Memory B cell (primary cell): ENCODE results near the gene ICE1.
A peak's percentile ranks its signal among the peaks of the same experiment; 100 is the strongest.
"Not testable (repeated sequence)": the region's sequence is repeated elsewhere in the genome, so short reads cannot be mapped to it uniquely, and the experiment has no call there.

Experiments used
- ATAC-seq: fragments of 150-1000 bp; cut with Tn5 transposase; 2 replicates; pipeline ENCODE4 v1.10.0; 2021; ENCODE audit warnings: low read depth, mild to moderate bottlenecking, moderate library complexity
- DNase-seq, 2 donors: peaks; one replicate each; pipeline ENCODE4 v3.0.0; 2022; ENCODE audit warnings: low spot score in 2 of 2
- H3K27ac Mint-ChIP-seq: one replicate; pipeline ENCODE4 v1.8.0; 2022; ENCODE audit warnings: mild to moderate bottlenecking, moderate library complexity, mixed read lengths
- H3K27me3 Mint-ChIP-seq: one replicate; pipeline ENCODE4 v1.8.0; 2022; ENCODE audit warnings: mixed read lengths
- H3K36me3 Mint-ChIP-seq: one replicate; pipeline ENCODE4 v1.8.0; 2022; ENCODE audit warnings: mild to moderate bottlenecking, mixed read lengths
- H3K4me1 Mint-ChIP-seq: one replicate; pipeline ENCODE4 v1.8.0; 2022; ENCODE audit warnings: mixed read lengths
- H3K4me3 Mint-ChIP-seq: one replicate; pipeline ENCODE4 v1.8.0; 2022; ENCODE audit warnings: mild to moderate bottlenecking, moderate library complexity, mixed read lengths
- H3K9me3 Mint-ChIP-seq: one replicate; pipeline ENCODE4 v1.8.0; 2022; ENCODE audit warnings: mixed read lengths

ICE1 gene

GRCh38 chr5:5497152-5497788 is 74.8 kb downstream of the ICE1 start:
- no peaks in the 10 kb centered on the region for H3K36me3 Mint-ChIP-seq
- H3K27me3 Mint-ChIP-seq, result no peaks in the 10 kb centered on the region
- no peak overlapping the region for H3K4me3 Mint-ChIP-seq
- H3K9me3 Mint-ChIP-seq, result no peaks in the 10 kb centered on the region
- peaks cover 6% of the 10 kb centered on the region for H3K4me1 Mint-ChIP-seq
- H3K27ac Mint-ChIP-seq, result no peak overlapping the region
- ATAC-seq, result peak; percentile 44
- DNase-seq, result peak in 1 of 2 donors; percentile 20

- Mint-ChIP-seq H3K9me3 (peaks cover 6% of the 10 kb centered on the region), H3K4me1 (peaks cover 2% of the 10 kb centered on the region), H3K4me3 (no peak overlapping the region), H3K36me3 (peaks cover 9% of the 10 kb centered on the region), H3K27ac (no peak overlapping the region), H3K27me3 (peaks cover 2% of the 10 kb centered on the region)
- no peak for DNase-seq
- ATAC-seq, result no peak
Observed at GRCh38 chr5:5499442-5499841, 77.0 kb downstream of the ICE1 start.

- Mint-ChIP-seq H3K27me3 (peaks cover 2% of the 10 kb centered on the region), H3K9me3 (peaks cover 9% of the 10 kb centered on the region), H3K27ac (no peak overlapping the region), H3K4me1 (peaks cover 2% of the 10 kb centered on the region), H3K4me3 (no peak overlapping the region), H3K36me3 (peaks cover 11% of the 10 kb centered on the region)
- ATAC-seq (no peak), DNase-seq (no peak)
Observed at GRCh38 chr5:5504325-5504724, 81.8 kb downstream of the ICE1 start.

DNA sequence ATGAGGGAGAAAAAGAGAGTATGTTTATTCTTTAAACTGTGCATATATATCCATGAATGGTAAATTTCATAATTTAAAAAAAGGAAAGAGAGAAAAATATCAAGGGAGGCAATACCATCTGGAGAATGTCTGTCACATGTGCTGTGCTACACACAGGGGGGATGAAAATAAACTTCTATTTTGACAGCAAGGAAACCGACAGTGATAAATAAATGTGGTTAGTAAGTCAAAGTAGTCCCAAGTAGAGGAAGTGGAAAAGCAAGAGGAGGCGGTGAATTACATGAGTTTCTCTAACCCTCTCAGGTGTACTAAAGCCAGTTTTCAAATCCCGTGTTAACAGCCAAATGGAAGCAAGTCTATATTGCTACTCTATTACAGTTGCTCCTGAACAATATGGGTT is 83.3 kb downstream of the ICE1 start:
- ATAC-seq, result no peak
- peaks cover 6% of the 10 kb centered on the region for H3K27me3 Mint-ChIP-seq

DNA sequence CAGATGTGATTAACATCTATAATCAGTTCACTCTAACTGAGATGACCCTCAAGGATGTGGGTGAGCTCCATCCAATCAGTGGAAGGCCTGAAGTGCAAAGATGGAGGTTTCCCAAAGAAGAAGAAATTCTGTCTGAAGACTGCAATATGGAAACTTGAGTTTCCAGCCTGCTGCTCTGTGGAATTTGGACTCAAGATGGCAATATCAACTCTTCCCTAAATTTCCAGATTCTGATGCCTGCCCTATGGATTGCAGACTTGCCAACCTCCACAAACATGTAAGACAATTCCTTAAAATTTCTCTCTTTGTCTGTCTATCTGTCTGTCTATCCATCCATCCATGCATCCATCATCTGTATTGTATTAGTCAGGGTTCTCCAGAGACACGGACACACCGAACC is 85.9 kb downstream of the ICE1 start:
- H3K9me3 Mint-ChIP-seq, result peaks cover 9% of the 10 kb centered on the region
- H3K4me1 Mint-ChIP-seq, result peaks cover 2% of the 10 kb centered on the region
- H3K36me3 Mint-ChIP-seq, result peaks cover 8% of the 10 kb centered on the region
- no peak overlapping the region for H3K27ac Mint-ChIP-seq
- H3K27me3 Mint-ChIP-seq, result peaks cover 4% of the 10 kb centered on the region
- H3K4me3 Mint-ChIP-seq, result no peak overlapping the region
- ATAC-seq (no peak), DNase-seq (no peak)

More for the DNA sequence above, 83.3 kb downstream of the ICE1 start:
- peaks cover 9% of the 10 kb centered on the region for H3K9me3 Mint-ChIP-seq
- peaks cover 11% of the 10 kb centered on the region for H3K36me3 Mint-ChIP-seq
- no peak for DNase-seq
- H3K4me1 Mint-ChIP-seq, result peaks cover 2% of the 10 kb centered on the region
- no peak overlapping the region for H3K27ac Mint-ChIP-seq
- H3K4me3 Mint-ChIP-seq, result no peak overlapping the region

- Mint-ChIP-seq H3K27ac (no peak overlapping the region), H3K27me3 (peaks cover 6% of the 10 kb centered on the region), H3K4me3 (no peak overlapping the region), H3K36me3 (no peaks in the 10 kb centered on the region), H3K9me3 (no peaks in the 10 kb centered on the region), H3K4me1 (no peaks in the 10 kb centered on the region)
- DNase-seq, result no peak
- ATAC-seq, result no peak
Observed at GRCh38 chr5:5511904-5512416, 89.5 kb downstream of the ICE1 start.

- DNase-seq (no peak), ATAC-seq (no peak)
- H3K4me1 Mint-ChIP-seq, result no peaks in the 10 kb centered on the region
- H3K9me3 Mint-ChIP-seq, result no peaks in the 10 kb centered on the region
- H3K27ac Mint-ChIP-seq, result no peak overlapping the region
- H3K27me3 Mint-ChIP-seq, result peaks cover 6% of the 10 kb centered on the region
- no peak overlapping the region for H3K4me3 Mint-ChIP-seq
- H3K36me3 Mint-ChIP-seq, result no peaks in the 10 kb centered on the region
Observed at GRCh38 chr5:5512543-5512942, 90.1 kb downstream of the ICE1 start.

- H3K36me3 Mint-ChIP-seq, DNase-seq, H3K9me3 Mint-ChIP-seq, H3K4me3 Mint-ChIP-seq, ATAC-seq, H3K27me3 Mint-ChIP-seq, H3K4me1 Mint-ChIP-seq, H3K27ac Mint-ChIP-seq: not testable (repeated sequence)
Observed at GRCh38 chr5:5520622-5521021, 98.1 kb downstream of the ICE1 start.

DNA sequence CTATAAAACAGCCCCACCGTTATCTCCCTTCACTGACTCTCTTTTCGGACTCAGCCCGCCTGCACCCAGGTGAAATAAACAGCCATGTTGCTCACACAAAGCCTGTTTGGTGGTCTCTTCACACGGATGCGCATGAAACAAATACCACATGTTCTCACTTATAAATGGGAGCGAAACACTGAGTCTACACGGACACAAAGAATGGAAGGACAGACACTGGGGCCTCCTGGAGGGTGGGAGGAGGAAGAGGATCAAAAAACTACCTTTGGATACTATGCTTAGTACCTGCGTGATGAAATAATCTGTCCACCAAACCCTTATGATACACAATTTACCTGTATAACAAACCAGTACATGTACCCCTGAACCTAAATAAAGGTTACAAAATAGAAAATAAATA is 98.6 kb downstream of the ICE1 start:
- H3K4me1 Mint-ChIP-seq, result peaks cover 4% of the 10 kb centered on the region
- DNase-seq (no peak), ATAC-seq (no peak)
- H3K36me3 Mint-ChIP-seq, result peaks cover 2% of the 10 kb centered on the region
- no peak overlapping the region for H3K4me3 Mint-ChIP-seq
- H3K27me3 Mint-ChIP-seq, result peaks cover 2% of the 10 kb centered on the region
- peaks cover 1% of the 10 kb centered on the region for H3K9me3 Mint-ChIP-seq
- H3K27ac Mint-ChIP-seq, result no peak overlapping the region

DNA sequence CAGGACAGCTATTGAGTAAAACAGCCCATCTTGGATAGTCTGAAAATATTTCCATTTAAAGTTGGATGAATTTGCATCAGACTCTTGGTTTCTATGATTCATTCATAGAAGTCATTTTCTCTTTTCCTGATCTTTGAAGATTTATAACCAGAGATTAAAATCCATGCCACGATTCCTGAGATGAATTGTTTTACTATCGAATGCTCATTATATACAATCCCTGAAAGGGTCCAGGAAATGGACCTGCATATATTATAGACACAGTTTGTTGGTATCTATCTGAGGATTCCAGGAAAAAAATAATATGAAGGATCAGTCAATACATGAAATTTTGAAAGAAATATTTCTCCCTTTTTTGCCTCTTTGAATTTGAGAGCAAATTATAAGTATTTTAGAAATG is 99.0 kb downstream of the ICE1 start:
- H3K4me3 Mint-ChIP-seq, result no peak overlapping the region
- H3K27me3 Mint-ChIP-seq, result peaks cover 2% of the 10 kb centered on the region
- peaks cover 1% of the 10 kb centered on the region for H3K9me3 Mint-ChIP-seq
- peaks cover 2% of the 10 kb centered on the region for H3K36me3 Mint-ChIP-seq
- H3K4me1 Mint-ChIP-seq, result peaks cover 4% of the 10 kb centered on the region
- no peak for ATAC-seq
- no peak for DNase-seq
- H3K27ac Mint-ChIP-seq, result no peak overlapping the region

DNA sequence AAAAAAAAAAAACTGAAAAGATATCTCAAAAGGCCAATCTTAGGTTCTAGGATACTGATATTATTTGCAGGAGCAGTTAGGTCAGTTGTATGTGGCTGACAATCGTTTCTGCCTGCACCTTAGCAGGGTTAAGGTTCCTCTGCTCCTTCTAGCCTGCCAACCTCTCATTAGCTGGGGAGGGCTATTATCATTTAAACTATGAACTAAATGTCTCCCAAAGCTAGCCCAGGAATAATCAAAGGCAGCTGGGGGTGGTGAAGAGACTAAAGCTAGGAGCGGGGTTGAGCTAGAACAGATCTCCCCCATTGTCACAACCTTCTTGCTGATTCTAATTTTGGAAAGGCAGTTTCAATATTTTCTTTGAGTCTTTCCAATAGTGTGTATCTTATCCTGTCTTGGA is 99.9 kb downstream of the ICE1 start:
- peaks cover 1% of the 10 kb centered on the region for H3K9me3 Mint-ChIP-seq
- H3K4me3 Mint-ChIP-seq, result no peak overlapping the region
- H3K4me1 Mint-ChIP-seq, result peaks cover 4% of the 10 kb centered on the region
- ATAC-seq, result no peak
- H3K27ac Mint-ChIP-seq, result no peak overlapping the region
- no peaks in the 10 kb centered on the region for H3K27me3 Mint-ChIP-seq
- H3K36me3 Mint-ChIP-seq, result peaks cover 2% of the 10 kb centered on the region
- DNase-seq, result no peak

DNA sequence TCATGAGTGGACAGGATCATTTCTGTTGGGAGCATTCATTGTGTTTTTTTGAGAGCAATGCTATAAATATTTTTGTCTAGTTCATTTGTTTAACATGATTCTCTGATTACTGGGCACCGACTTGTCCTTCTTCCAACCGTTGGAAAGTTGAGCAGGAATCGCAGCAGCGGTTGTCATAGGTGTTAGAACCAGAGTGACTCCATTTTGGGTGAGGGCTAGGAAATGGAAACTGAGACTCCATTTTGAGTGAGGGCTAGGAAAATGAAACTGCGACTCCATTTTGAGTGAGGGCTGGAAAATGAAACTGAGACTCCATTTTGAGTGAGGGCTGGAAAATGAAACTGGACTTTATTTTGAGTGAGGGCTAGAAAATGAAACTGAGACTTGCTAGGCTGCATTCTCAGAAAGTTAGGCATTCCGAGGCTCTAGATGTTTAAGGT is 100.6 kb downstream of the ICE1 start:
- H3K9me3 Mint-ChIP-seq, result peaks cover 1% of the 10 kb centered on the region
- DNase-seq (peak; percentile 16 to 52), ATAC-seq (peak; percentile 97)
- no peak overlapping the region for H3K27ac Mint-ChIP-seq
- H3K4me1 Mint-ChIP-seq, result peaks cover 4% of the 10 kb centered on the region
- peak overlapping the region; percentile 57 for H3K4me3 Mint-ChIP-seq
- no peaks in the 10 kb centered on the region for H3K27me3 Mint-ChIP-seq
- H3K36me3 Mint-ChIP-seq, result peaks cover 2% of the 10 kb centered on the region

GRCh38 chr5:5524327-5524726 is 101.8 kb downstream of the ICE1 start:
- H3K36me3 Mint-ChIP-seq, result peaks cover 3% of the 10 kb centered on the region
- peak overlapping the region; percentile 35 for H3K4me3 Mint-ChIP-seq
- peak overlapping the region; percentile 45 for H3K27ac Mint-ChIP-seq
- no peak for DNase-seq
- no peaks in the 10 kb centered on the region for H3K27me3 Mint-ChIP-seq
- H3K4me1 Mint-ChIP-seq, result peaks cover 4% of the 10 kb centered on the region
- no peak for ATAC-seq
- H3K9me3 Mint-ChIP-seq, result peaks cover 1% of the 10 kb centered on the region

- peaks cover 9% of the 10 kb centered on the region for H3K4me1 Mint-ChIP-seq
Observed at GRCh38 chr5:5531371-5531770, 108.9 kb downstream of the ICE1 start.

More at GRCh38 chr5:5531371-5531770, 108.9 kb downstream of the ICE1 start:
- H3K4me3 Mint-ChIP-seq, result no peak overlapping the region
- no peak overlapping the region for H3K27ac Mint-ChIP-seq
- H3K36me3 Mint-ChIP-seq, result peaks cover 6% of the 10 kb centered on the region
- DNase-seq, result no peak
- peaks cover 21% of the 10 kb centered on the region for H3K27me3 Mint-ChIP-seq
- no peaks in the 10 kb centered on the region for H3K9me3 Mint-ChIP-seq
- ATAC-seq, result no peak
